Thyroid gland (tissue), 4 donors: ENCODE measurements around the gene ZSWIM6. TPM values are rescaled to one million over a fixed set of nuclear protein-coding genes. Genes with fewer than 3 reads are reported as not detected.

Source experiments
- DNase-seq, 2 donors: peaks; one replicate each; pipeline ENCODE4 v3.0.0-alpha.2; 2019
- H3K27ac ChIP-seq, 3 donors: fragments of 200-600 bp; sonication (generic); 1 replicate in 2 of 3; 2 replicates in 1 of 3; pipeline ENCODE4 v1.5.1; 2016 to 2019; ENCODE audit warnings: mild to moderate bottlenecking in 1 of 3, moderate library complexity in 1 of 3
- H3K27me3 ChIP-seq: fragments of 200-600 bp; sonication (generic); one replicate; pipeline ENCODE4 v1.5.1; 2019
- H3K36me3 ChIP-seq, 2 donors: fragments of 200-600 bp; sonication (generic); one replicate each; pipeline ENCODE4 v1.5.1; 2016 to 2019
- H3K4me1 ChIP-seq, 2 donors: fragments of 200-600 bp; sonication (generic); one replicate each; pipeline ENCODE4 v1.5.1; 2017 to 2019
- H3K4me3 ChIP-seq, 3 donors: fragments of 200-600 bp; sonication (generic); replicated peaks in 1 of 3; 1 replicate in 2 of 3; 2 replicates in 1 of 3; pipeline ENCODE4 v1.5.1; 2016; ENCODE audit warnings: mild to moderate bottlenecking in 1 of 3
- H3K9me3 ChIP-seq: fragments of 200-600 bp; sonication (generic); one replicate; pipeline ENCODE4 v1.5.1; 2017
- CTCF ChIP-seq, 6 experiments: fragments of 200-600 bp in 3 of 6; fragments of 450-650 bp in 3 of 6; sonication (generic) in 3 of 6; IDR thresholded peaks; one replicate each; pipeline ENCODE4 v1.5.1; 2016 to 2019; ENCODE audit warnings: antibody characterized with exemption in 6 of 6, mild to moderate bottlenecking in 2 of 6, inconsistent platforms in 1 of 6, moderate library complexity in 1 of 6
- POLR2A ChIP-seq, 2 donors: fragments of 450-650 bp; IDR thresholded peaks; one replicate each; pipeline ENCODE4 v1.6.1; 2017; ENCODE audit warnings: antibody characterized with exemption in 2 of 2, mild to moderate bottlenecking in 2 of 2, moderate library complexity in 1 of 2
- WGBS, 2 donors: methylation state at CpG; one replicate each; pipeline ENCODE4 v1.1.5; 2017; 5-methylcytosine and 5-hydroxymethylcytosine counted together
- intact Hi-C: fragments of 100-400 bp; cut with DNase I; formaldehyde crosslinking; loops from one replicate; pipeline ENCODE4 v1.15.1; 2023
- total RNA-seq, 4 donors: library from RNA; depleted of rRNA; stranded (reverse); fragments of >200 nt; gene quantifications; one replicate each; pipeline ENCODE4 v1.2.3, GENCODE V29; 2016

Gene ZSWIM6
- total RNA-seq, 4 donors from 2014 or later, result 11.8 to 20.1 (median 14.5) TPM

DNA sequence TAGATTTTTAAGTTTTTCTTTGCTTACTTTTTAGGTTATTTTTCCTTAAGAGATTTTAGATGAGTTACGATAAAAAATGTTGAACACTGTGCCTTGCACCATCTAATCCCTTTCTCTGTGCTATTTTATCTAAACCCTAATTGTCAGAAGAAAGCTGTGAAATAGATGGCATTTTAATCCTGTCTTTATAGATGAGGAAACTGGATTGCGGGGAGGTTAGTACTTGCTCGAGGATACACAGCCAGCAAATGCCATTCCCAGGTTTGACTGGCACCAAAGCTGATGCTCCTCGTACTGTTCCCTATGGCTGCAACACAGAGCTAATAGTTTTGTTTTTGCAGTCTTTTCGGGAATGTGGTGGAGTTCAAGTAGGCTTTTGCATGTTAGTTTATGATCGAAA lies 82.7 kb downstream of the ZSWIM6 start:
- WGBS, 2 donors, result 94% methylated on average over 6 of the region's 6 CpGs
- Histone ChIP-seq H3K36me3 (no peaks in the 10 kb centered on the region), H3K9me3 (no peaks in the 10 kb centered on the region), H3K4me1 (peaks cover 8 to 18% of the 10 kb centered on the region in 2 donors), H3K27ac (no peak overlapping the region), H3K27me3 (no peaks in the 10 kb centered on the region), H3K4me3 (no peak overlapping the region)
- TF ChIP-seq CTCF (IDR thresholded peaks at IDR 0.05) (no peak), POLR2A (IDR thresholded peaks at IDR 0.05) (no peak)
- DNase-seq, result no peak
- intact Hi-C loops, result no loop called here

- 66 to 67% methylated on average over 5 of the region's 5 CpGs for WGBS, 2 donors
- H3K9me3 ChIP-seq, result no peaks in the 10 kb centered on the region
- no peaks in the 10 kb centered on the region for H3K36me3 ChIP-seq
- no peaks in the 10 kb centered on the region for H3K27me3 ChIP-seq
- H3K27ac ChIP-seq, result no peak overlapping the region
- H3K4me3 ChIP-seq, result no peak overlapping the region
- intact Hi-C loops, result no loop called here
- TF ChIP-seq POLR2A (IDR thresholded peaks at IDR 0.05) (no peak), CTCF (IDR thresholded peaks at IDR 0.05) (no peak)
- H3K4me1 ChIP-seq, result peaks cover 6 to 12% of the 10 kb centered on the region in 2 donors
- DNase-seq, result no peak
Measured at GRCh38 chr5:61416010-61416409, 84.0 kb downstream of the ZSWIM6 start.

DNA sequence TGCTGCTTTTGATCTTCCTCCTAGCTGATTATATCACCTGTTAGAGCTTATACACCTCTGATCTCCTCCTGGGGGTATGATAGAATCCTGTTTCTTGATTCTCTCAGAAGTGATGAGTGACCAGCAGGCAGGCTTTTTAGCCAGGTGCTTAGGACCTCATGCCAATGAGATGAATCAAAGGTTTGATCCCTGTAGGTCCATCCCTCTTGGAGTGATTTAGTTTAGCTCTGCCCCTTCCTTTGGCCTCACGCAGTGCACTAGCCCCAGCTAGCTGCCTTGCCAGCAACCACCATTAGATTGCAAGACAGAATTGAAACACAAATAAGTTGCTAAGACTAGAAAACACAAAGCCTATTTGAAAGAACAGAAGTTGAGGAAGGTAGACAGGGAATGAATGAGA lies 84.4 kb downstream of the ZSWIM6 start:
- no peak for TF ChIP-seq CTCF (IDR thresholded peaks at IDR 0.05)
- Histone ChIP-seq H3K4me3 (no peak overlapping the region), H3K27me3 (no peaks in the 10 kb centered on the region), H3K4me1 (peaks cover 6 to 12% of the 10 kb centered on the region in 2 donors), H3K36me3 (no peaks in the 10 kb centered on the region), H3K9me3 (no peaks in the 10 kb centered on the region), H3K27ac (no peak overlapping the region)
- DNase-seq, result no peak
- WGBS, 2 donors, result 86 to 93% methylated on average over 1 of the region's 1 CpG
- intact Hi-C loops, result no loop called here

- Histone ChIP-seq H3K27ac (no peak overlapping the region), H3K9me3 (no peaks in the 10 kb centered on the region), H3K4me3 (no peak overlapping the region), H3K4me1 (peaks cover 6 to 12% of the 10 kb centered on the region in 2 donors), H3K36me3 (no peaks in the 10 kb centered on the region), H3K27me3 (no peaks in the 10 kb centered on the region)
- no peak for DNase-seq
- 76 to 90% methylated on average over 3 of the region's 3 CpGs for WGBS, 2 donors
- TF ChIP-seq CTCF (IDR thresholded peaks at IDR 0.05), result no peak
- no peak for TF ChIP-seq POLR2A (IDR thresholded peaks at IDR 0.05)
- intact Hi-C loops, result no loop called here
Measured at GRCh38 chr5:61417340-61417739, 85.3 kb downstream of the ZSWIM6 start.

- TF ChIP-seq POLR2A (IDR thresholded peaks at IDR 0.05) (no peak), CTCF (IDR thresholded peaks at IDR 0.05) (no peak)
- intact Hi-C loops, result no loop called here
- Histone ChIP-seq H3K27me3 (no peaks in the 10 kb centered on the region), H3K4me1 (peaks cover 6 to 12% of the 10 kb centered on the region in 2 donors), H3K4me3 (no peak overlapping the region), H3K27ac (no peak overlapping the region), H3K9me3 (no peaks in the 10 kb centered on the region), H3K36me3 (no peaks in the 10 kb centered on the region)
- WGBS, 2 donors, result 89 to 93% methylated on average over 1 of the region's 1 CpG
- DNase-seq, result no peak
Measured at GRCh38 chr5:61417851-61418250, 85.8 kb downstream of the ZSWIM6 start.
